Nasal cavity respiratory epithelium epithelial cell of viscerocranial mucosa (primary cell): ENCODE results near the gene LINC01488. TPM values are rescaled to one million over a fixed set of nuclear protein-coding genes. Genes with fewer than 3 reads are reported as not detected.

Experiments used
- total RNA-seq: library from RNA; depleted of rRNA; stranded (reverse); fragments of >200 nt; gene quantifications from 2 replicates; pipeline ENCODE4 v1.2.3, GENCODE V29; 2014

The LINC01488 gene
- not detected in 2 replicates for total RNA-seq

DNA sequence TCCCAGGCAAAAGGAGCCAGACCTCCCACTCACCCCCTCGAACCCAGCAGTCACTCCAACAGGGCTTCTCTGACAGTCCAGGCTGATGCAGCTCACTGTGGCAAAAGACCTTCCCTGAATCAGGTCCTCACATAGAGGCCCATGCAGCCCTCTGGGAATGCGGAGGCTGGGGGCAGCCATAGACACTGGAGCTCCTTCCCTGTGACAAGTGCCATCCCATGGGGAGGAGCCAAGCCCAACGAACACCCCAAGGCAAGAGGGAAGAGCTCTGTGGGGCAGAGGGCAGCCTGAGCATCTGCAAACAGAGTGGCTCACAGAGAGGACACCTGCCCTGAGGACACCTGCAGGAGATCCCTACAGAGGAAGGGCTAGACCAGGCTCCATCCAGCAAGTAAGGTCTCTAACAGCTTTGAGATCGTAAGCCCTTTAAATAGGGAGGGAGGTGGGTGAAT, at the start of gene LINC01488:
LINC01488 (plus strand) TSS at position 271 of the 452 bp plus-strand sequence.

Other genes with a start within 250 kb of the LINC01488 start
- gene MYEOV, start 187.5 kb upstream of the LINC01488 start, total RNA-seq: under 0.01 and 0.93 TPM in 2 replicates
- 90.9 and 423 TPM in 2 replicates for gene CCND1, start 159.5 kb downstream of the LINC01488 start, total RNA-seq
- 16.7 and 29.7 TPM in 2 replicates for gene LTO1, start 193.7 kb downstream of the LINC01488 start, total RNA-seq
- gene FGF19, start 222.4 kb downstream of the LINC01488 start, total RNA-seq: under 0.01 TPM in 1 of 2 replicates, not detected in the other